GM21528 (cell line): Measurements from ENCODE around the gene PRKCB.
A peak's percentile ranks its signal among the peaks of the same experiment; 100 is the strongest.

Experiments used
- ATAC-seq: cut with Tn5 transposase; IDR thresholded peaks from one replicate; pipeline ENCODE4 v1.9.1; 2021; ENCODE audit warnings: mild to moderate bottlenecking, moderate library complexity; ENCODE audit not compliant: unreplicated experiment, low FRiP score

Gene PRKCB

GRCh38 chr16:23835390-23836077, at the start of gene PRKCB:
Gene PRKCB, plus strand, starts transcription at chr16:23835983.
- peak; percentile 59 for ATAC-seq

GRCh38 chr16:23786964-23787561, 48.7 kb upstream of the PRKCB start:
- no peak for ATAC-seq

GRCh38 chr16:23788685-23789084, 47.1 kb upstream of the PRKCB start:
- no peak for ATAC-seq

GRCh38 chr16:23795378-23795777, 40.4 kb upstream of the PRKCB start:
- no peak for ATAC-seq

- no peak for ATAC-seq
These were observed 38.8 kb upstream of the PRKCB start for GRCh38 chr16:23796941-23797340.

- no peak for ATAC-seq
These were observed 34.4 kb upstream of the PRKCB start for GRCh38 chr16:23801378-23801777.

GRCh38 chr16:23802776-23803175, 33.0 kb upstream of the PRKCB start:
- no peak for ATAC-seq

- ATAC-seq: no peak
These were observed 32.1 kb upstream of the PRKCB start for GRCh38 chr16:23803591-23804123.

- no peak for ATAC-seq
These were observed 28.8 kb upstream of the PRKCB start for GRCh38 chr16:23807028-23807427.

GRCh38 chr16:23821467-23821866, 14.3 kb upstream of the PRKCB start:
- ATAC-seq: no peak

GRCh38 chr16:23821875-23822688, 13.7 kb upstream of the PRKCB start:
- no peak for ATAC-seq

- no peak for ATAC-seq
These were observed 12.1 kb upstream of the PRKCB start for GRCh38 chr16:23823475-23824384.

- ATAC-seq: no peak
These were observed 10.9 kb upstream of the PRKCB start for GRCh38 chr16:23824909-23825308.

- ATAC-seq: peak; percentile 68
These were observed 9.2 kb upstream of the PRKCB start for GRCh38 chr16:23826528-23827045.

GRCh38 chr16:23827057-23827456, 8.7 kb upstream of the PRKCB start:
- peak; percentile 49 for ATAC-seq

GRCh38 chr16:23829454-23829853, 6.3 kb upstream of the PRKCB start:
- no peak for ATAC-seq

GRCh38 chr16:23830276-23830675, 5.5 kb upstream of the PRKCB start:
- no peak for ATAC-seq

- ATAC-seq: no peak
These were observed 2.9 kb upstream of the PRKCB start for GRCh38 chr16:23832882-23833281.

GRCh38 chr16:23833504-23833903, 2.3 kb upstream of the PRKCB start:
- ATAC-seq: no peak
